GM18520 (cell line): ENCODE results near the gene TMEM121B.
A peak's percentile ranks its signal among the peaks of the same experiment; 100 is the strongest.

ENCODE experiments used
- ATAC-seq: cut with Tn5 transposase; IDR thresholded peaks from one replicate; pipeline ENCODE4 v1.9.1; 2021; ENCODE audit not compliant: unreplicated experiment

TMEM121B gene

GRCh38 chr22:17095538-17095937 is 25.6 kb downstream of the TMEM121B start:
- ATAC-seq: no peak

- no peak for ATAC-seq
Measured at GRCh38 chr22:17093081-17093480, 28.1 kb downstream of the TMEM121B start.

- no peak for ATAC-seq
Measured at GRCh38 chr22:17091851-17092250, 29.3 kb downstream of the TMEM121B start.

GRCh38 chr22:17090550-17090949 is 30.6 kb downstream of the TMEM121B start:
- ATAC-seq: no peak

- peak; percentile 26 for ATAC-seq
Measured at GRCh38 chr22:17087498-17088131, 33.5 kb downstream of the TMEM121B start.

GRCh38 chr22:17086788-17087497 is 34.2 kb downstream of the TMEM121B start:
- ATAC-seq: no peak

- ATAC-seq: no peak
Measured at GRCh38 chr22:17086296-17086695, 34.9 kb downstream of the TMEM121B start.

GRCh38 chr22:17085277-17086181 is 35.6 kb downstream of the TMEM121B start:
- ATAC-seq: no peak

GRCh38 chr22:17084554-17085276 is 36.4 kb downstream of the TMEM121B start, which contains the start of gene IL17RA:
Gene IL17RA, plus strand, starts transcription at chr22:17085000. Its CDS starts 92 bp downstream, at chr22:17085092.
- peak; percentile 74 for ATAC-seq

- ATAC-seq: no peak
Measured at GRCh38 chr22:17083811-17084441, 37.2 kb downstream of the TMEM121B start.

- no peak for ATAC-seq
Measured at GRCh38 chr22:17083255-17083654, 37.9 kb downstream of the TMEM121B start.

- no peak for ATAC-seq
Measured at GRCh38 chr22:17079572-17079971, 41.6 kb downstream of the TMEM121B start.

- no peak for ATAC-seq
Measured at GRCh38 chr22:17077255-17077654, 43.9 kb downstream of the TMEM121B start.

- no peak for ATAC-seq
Measured at GRCh38 chr22:17074648-17075002, 46.5 kb downstream of the TMEM121B start.

- ATAC-seq: no peak
Measured at GRCh38 chr22:17072877-17073276, 48.3 kb downstream of the TMEM121B start.
